MM.1S (cell line): ENCODE data around the gene SKA1.

ENCODE experiments used
- DNase-seq: peaks from one replicate; pipeline ENCODE4 v3.0.0-alpha.2; 2015
- H2AFZ ChIP-seq: fragments of 300-600 bp; sonication (generic); 2 replicates; pipeline ENCODE4 v1.6.0; 2016; ENCODE audit warnings: antibody characterized with exemption, low read length
- H3F3A ChIP-seq: fragments of 300-600 bp; sonication (generic); 2 replicates; pipeline ENCODE4 v1.6.1; 2016; ENCODE audit warnings: mild to moderate bottlenecking, antibody characterized with exemption, low read length, moderate library complexity, mixed read lengths; ENCODE audit not compliant: insufficient read depth
- H3K27ac ChIP-seq: fragments of 300-600 bp; sonication (generic); 2 replicates; pipeline ENCODE4 v1.5.1; 2016; ENCODE audit warnings: mild to moderate bottlenecking, low read length
- H3K27me3 ChIP-seq: fragments of 300-600 bp; sonication (generic); replicated peaks from 2 replicates; pipeline ENCODE4 v1.6.0; 2016; ENCODE audit warnings: low read length; ENCODE audit not compliant: insufficient read depth
- H3K36me3 ChIP-seq: fragments of 300-600 bp; sonication (generic); replicated peaks from 2 replicates; pipeline ENCODE4 v1.6.1; 2016; ENCODE audit warnings: mild to moderate bottlenecking, low read length, mixed read lengths; ENCODE audit not compliant: insufficient read depth
- H3K4me1 ChIP-seq: fragments of 300-600 bp; sonication (generic); 2 replicates; pipeline ENCODE4 v1.6.1; 2016; ENCODE audit warnings: low read length, mixed read lengths
- H3K4me2 ChIP-seq: fragments of 300-600 bp; sonication (generic); 2 replicates; pipeline ENCODE4 v1.6.0; 2016; ENCODE audit warnings: low read depth, low read length
- H3K4me3 ChIP-seq: fragments of 300-600 bp; sonication (generic); 2 replicates; pipeline ENCODE4 v1.5.1; 2016; ENCODE audit warnings: low read length, mixed read lengths
- H3K79me2 ChIP-seq: fragments of 300-600 bp; sonication (generic); 2 replicates; pipeline ENCODE4 v1.6.1; 2016; ENCODE audit warnings: mixed run types, low read length, mixed read lengths
- H3K9ac ChIP-seq: fragments of 300-600 bp; sonication (generic); 2 replicates; pipeline ENCODE4 v1.6.1; 2016; ENCODE audit warnings: low read length, mixed read lengths
- H3K9me2 ChIP-seq: fragments of 300-600 bp; sonication (generic); replicated peaks from 2 replicates; pipeline ENCODE4 v1.6.1; 2016; ENCODE audit warnings: mild to moderate bottlenecking, low read length, mixed read lengths; ENCODE audit not compliant: insufficient read depth
- H3K9me3 ChIP-seq: fragments of 300-600 bp; sonication (generic); replicated peaks from 2 replicates; pipeline ENCODE4 v1.6.1; 2016; ENCODE audit warnings: mild to moderate bottlenecking, low read length, mixed read lengths; ENCODE audit not compliant: insufficient read depth
- H4K20me1 ChIP-seq: fragments of 300-600 bp; sonication (generic); 2 replicates; pipeline ENCODE4 v1.6.1; 2016; ENCODE audit warnings: mild to moderate bottlenecking, low read length, moderate library complexity, mixed read lengths; ENCODE audit not compliant: insufficient read depth
- EZH2 ChIP-seq: fragments of 300-600 bp; sonication (generic); optimal IDR thresholded peaks from 2 replicates; pipeline ENCODE3; 2017; ENCODE audit warnings: low read depth, mild to moderate bottlenecking, antibody characterized with exemption, low read length, mixed read lengths
- EZH2phosphoT487 ChIP-seq: fragments of 300-600 bp; sonication (generic); IDR thresholded peaks from 2 replicates; pipeline ENCODE4 v1.6.1; 2018; ENCODE audit warnings: antibody characterized with exemption, low read length
- TF ChIP-seq, protein P1 (sequence below): fragments of 300-600 bp; sonication (generic); IDR thresholded peaks from 2 replicates; pipeline ENCODE4 v1.5.1; 2016; ENCODE audit warnings: antibody characterized with exemption, low read length, mixed read lengths

Gene SKA1

GRCh38 chr18:50359806-50360205 lies 15.0 kb upstream of the SKA1 start:
- no peak for DNase-seq
- Histone ChIP-seq H3K27me3 (no peaks in the 10 kb centered on the region), H3K36me3 (no peaks in the 10 kb centered on the region), H3K9ac (no peak overlapping the region), H3K4me2 (no peak overlapping the region), H3K79me2 (no peaks in the 10 kb centered on the region), H3K27ac (no peak overlapping the region), H2AFZ (no peak overlapping the region), H4K20me1 (no peaks in the 10 kb centered on the region), H3K9me3 (no peaks in the 10 kb centered on the region), H3F3A (no peaks in the 10 kb centered on the region), H3K9me2 (no peaks in the 10 kb centered on the region), H3K4me3 (no peak overlapping the region), H3K4me1 (peaks cover 11% of the 10 kb centered on the region)
- no peak for TF ChIP-seq EZH2
- no peak for TF ChIP-seq EZH2phosphoT487
- TF ChIP-seq, protein P1, sequence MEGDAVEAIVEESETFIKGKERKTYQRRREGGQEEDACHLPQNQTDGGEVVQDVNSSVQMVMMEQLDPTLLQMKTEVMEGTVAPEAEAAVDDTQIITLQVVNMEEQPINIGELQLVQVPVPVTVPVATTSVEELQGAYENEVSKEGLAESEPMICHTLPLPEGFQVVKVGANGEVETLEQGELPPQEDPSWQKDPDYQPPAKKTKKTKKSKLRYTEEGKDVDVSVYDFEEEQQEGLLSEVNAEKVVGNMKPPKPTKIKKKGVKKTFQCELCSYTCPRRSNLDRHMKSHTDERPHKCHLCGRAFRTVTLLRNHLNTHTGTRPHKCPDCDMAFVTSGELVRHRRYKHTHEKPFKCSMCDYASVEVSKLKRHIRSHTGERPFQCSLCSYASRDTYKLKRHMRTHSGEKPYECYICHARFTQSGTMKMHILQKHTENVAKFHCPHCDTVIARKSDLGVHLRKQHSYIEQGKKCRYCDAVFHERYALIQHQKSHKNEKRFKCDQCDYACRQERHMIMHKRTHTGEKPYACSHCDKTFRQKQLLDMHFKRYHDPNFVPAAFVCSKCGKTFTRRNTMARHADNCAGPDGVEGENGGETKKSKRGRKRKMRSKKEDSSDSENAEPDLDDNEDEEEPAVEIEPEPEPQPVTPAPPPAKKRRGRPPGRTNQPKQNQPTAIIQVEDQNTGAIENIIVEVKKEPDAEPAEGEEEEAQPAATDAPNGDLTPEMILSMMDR = no peak

DNA sequence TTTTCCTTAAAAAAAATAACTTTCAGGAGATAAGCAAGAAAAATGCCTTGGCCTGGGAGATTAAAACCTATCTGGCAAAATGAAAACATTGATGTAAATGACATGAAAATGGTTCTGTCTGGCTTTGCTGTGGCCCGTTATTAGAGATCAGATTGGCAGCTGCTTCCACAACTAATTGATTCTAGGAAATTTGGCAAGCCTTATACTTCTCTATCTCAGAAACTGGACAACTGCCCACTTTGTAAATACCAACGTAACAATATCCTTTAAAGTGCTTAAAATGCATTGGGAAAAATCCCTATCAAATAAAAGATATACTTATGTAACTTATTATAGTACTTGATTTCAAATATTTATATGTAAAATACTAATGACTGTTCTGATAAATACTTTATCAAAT lies 14.2 kb upstream of the SKA1 start:
- Histone ChIP-seq H3K27me3 (no peaks in the 10 kb centered on the region), H3K79me2 (no peaks in the 10 kb centered on the region), H3F3A (no peaks in the 10 kb centered on the region), H3K27ac (no peak overlapping the region), H3K4me3 (no peak overlapping the region), H3K9me3 (no peaks in the 10 kb centered on the region), H4K20me1 (no peaks in the 10 kb centered on the region), H3K4me2 (no peak overlapping the region), H2AFZ (no peak overlapping the region), H3K36me3 (no peaks in the 10 kb centered on the region), H3K4me1 (peaks cover 11% of the 10 kb centered on the region), H3K9me2 (no peaks in the 10 kb centered on the region), H3K9ac (no peak overlapping the region)
- no peak for DNase-seq
- TF ChIP-seq, protein P1 = no peak
- no peak for TF ChIP-seq EZH2phosphoT487
- no peak for TF ChIP-seq EZH2

GRCh38 chr18:50369672-50370071 lies 5.2 kb upstream of the SKA1 start:
- H3K79me2 ChIP-seq = no peaks in the 10 kb centered on the region
- no peaks in the 10 kb centered on the region for H3K27me3 ChIP-seq
- no peak overlapping the region for H2AFZ ChIP-seq
- TF ChIP-seq, protein P1 = no peak
- no peak for TF ChIP-seq EZH2
- TF ChIP-seq EZH2phosphoT487 = no peak
- no peaks in the 10 kb centered on the region for H3K9me3 ChIP-seq
- no peaks in the 10 kb centered on the region for H3K9me2 ChIP-seq
- no peak for DNase-seq
- H3K27ac ChIP-seq = no peak overlapping the region
- no peaks in the 10 kb centered on the region for H4K20me1 ChIP-seq
- H3K36me3 ChIP-seq = no peaks in the 10 kb centered on the region
- no peaks in the 10 kb centered on the region for H3F3A ChIP-seq
- H3K4me3 ChIP-seq = no peak overlapping the region
- peaks cover 3% of the 10 kb centered on the region; the same call in 1 of the 2 replicates for H3K4me1 ChIP-seq
- no peak overlapping the region for H3K4me2 ChIP-seq
- H3K9ac ChIP-seq = no peak overlapping the region
